SK-N-SH treated with all-trans-retinoic acid at 6 μM for 48 hours (cell line): ENCODE measurements around the gene INTS1.

Experiments
- ATAC-seq: fragments of 200-7000 bp; cut with Tn5 transposase; 3 replicates; pipeline ENCODE4 v1.9.1; 2020; ENCODE audit warnings: mild to moderate bottlenecking, moderate library complexity
- ARNTL ChIP-seq: fragments of 450-650 bp; formaldehyde crosslinking; IDR thresholded peaks from 2 replicates; pipeline ENCODE4 v1.5.0; 2020; ENCODE audit warnings: low read depth, mild to moderate bottlenecking, moderate library complexity, borderline replicate concordance
- BACH2 ChIP-seq: fragments of 250-450 bp; sonication (Bioruptor Pico); IDR thresholded peaks from 2 replicates; pipeline ENCODE4 v1.9.0; 2021; ENCODE audit warnings: mild to moderate bottlenecking, borderline replicate concordance
- CREB5 ChIP-seq: fragments of 250-450 bp; sonication (Bioruptor Pico); IDR thresholded peaks from 2 replicates; pipeline ENCODE4 v1.5.1; 2020; ENCODE audit warnings: low read depth, mild to moderate bottlenecking, moderate library complexity
- CSDC2 ChIP-seq: fragments of 250-450 bp; sonication (Bioruptor Pico); IDR thresholded peaks from 2 replicates; pipeline ENCODE4 v1.5.0; 2020; ENCODE audit warnings: mild to moderate bottlenecking, moderate library complexity
- ESRRG ChIP-seq: fragments of 250-450 bp; sonication (Bioruptor Pico); IDR thresholded peaks from 2 replicates; pipeline ENCODE4 v1.6.1; 2021; ENCODE audit warnings: mild to moderate bottlenecking
- GLIS3 ChIP-seq: fragments of 250-450 bp; sonication (Bioruptor Pico); IDR thresholded peaks from 2 replicates; pipeline ENCODE4 v1.5.0; 2020; ENCODE audit warnings: mild to moderate bottlenecking, moderate library complexity
- ISL1 ChIP-seq: fragments of 250-450 bp; sonication (Bioruptor Pico); IDR thresholded peaks from 2 replicates; pipeline ENCODE4 v2.1.2; 2022; ENCODE audit warnings: mild to moderate bottlenecking, moderate library complexity
- OSR1 ChIP-seq: fragments of 250-450 bp; sonication (Bioruptor Pico); IDR thresholded peaks from 2 replicates; pipeline ENCODE4 v1.8.0; 2022; ENCODE audit warnings: moderate library complexity, mild to moderate bottlenecking, inconsistent platforms
- POU6F1 ChIP-seq: fragments of 250-450 bp; sonication (Bioruptor Pico); IDR thresholded peaks from 2 replicates; pipeline ENCODE4 v1.8.0; 2021; ENCODE audit warnings: low read depth, mild to moderate bottlenecking, moderate library complexity, borderline replicate concordance
- PPARA ChIP-seq: fragments of 250-450 bp; sonication (Bioruptor Pico); IDR thresholded peaks from 2 replicates; pipeline ENCODE4 v1.5.0; 2020; ENCODE audit warnings: mild to moderate bottlenecking, borderline replicate concordance
- RARB ChIP-seq: fragments of 250-450 bp; sonication (Bioruptor Pico); IDR thresholded peaks from 2 replicates; pipeline ENCODE4 v1.8.0; 2021; ENCODE audit warnings: mild to moderate bottlenecking, moderate library complexity
- SNAI2 ChIP-seq: fragments of 250-450 bp; sonication (Bioruptor Pico); IDR thresholded peaks from 2 replicates; pipeline ENCODE4 v1.5.0; 2020; ENCODE audit warnings: mild to moderate bottlenecking, moderate library complexity
- TCF4 ChIP-seq: fragments of 250-450 bp; sonication (Bioruptor Pico); IDR thresholded peaks from 2 replicates; pipeline ENCODE4 v1.8.0; 2021; ENCODE audit warnings: mild to moderate bottlenecking, moderate library complexity, borderline replicate concordance
- TSHZ2 ChIP-seq: fragments of 250-450 bp; sonication (Bioruptor Pico); IDR thresholded peaks from 2 replicates; pipeline ENCODE4 v1.5.0; 2020; ENCODE audit warnings: mild to moderate bottlenecking, moderate library complexity
- ZC3H10 ChIP-seq: fragments of 250-450 bp; sonication (Bioruptor Pico); IDR thresholded peaks from 2 replicates; pipeline ENCODE4 v1.5.1; 2021; ENCODE audit warnings: mild to moderate bottlenecking, moderate library complexity
- ZFP3 ChIP-seq: fragments of 250-450 bp; sonication (Bioruptor Pico); IDR thresholded peaks from 2 replicates; pipeline ENCODE4 v1.5.0; 2020; ENCODE audit warnings: mild to moderate bottlenecking, moderate library complexity
- ZFP30 ChIP-seq: fragments of 450-650 bp; formaldehyde crosslinking; IDR thresholded peaks from 2 replicates; pipeline ENCODE4 v1.5.0; 2022; ENCODE audit warnings: mild to moderate bottlenecking, moderate library complexity
- ZNF565 ChIP-seq: fragments of 450-650 bp; formaldehyde crosslinking; conservative IDR thresholded peaks from 2 replicates; pipeline ENCODE4 v1.5.0; 2020; ENCODE audit warnings: low read depth, mild to moderate bottlenecking, moderate library complexity
- ZNF70 ChIP-seq: fragments of 450-650 bp; formaldehyde crosslinking; IDR thresholded peaks from 2 replicates; pipeline ENCODE4 v1.5.0; 2020; ENCODE audit warnings: mild to moderate bottlenecking, moderate library complexity
- ZNF8 ChIP-seq: fragments of 450-650 bp; formaldehyde crosslinking; IDR thresholded peaks from 2 replicates; pipeline ENCODE4 v1.5.0; 2020; ENCODE audit warnings: mild to moderate bottlenecking, moderate library complexity

Gene INTS1

GRCh38 chr7:1533255-1533546 is 29.0 kb upstream of the INTS1 start:
- ATAC-seq, result no peak
- TF ChIP-seq ESRRG (CRISPR knock-in tag) (no peak), ZNF70 (CRISPR knock-in tag) (no peak), ZNF8 (CRISPR knock-in tag) (no peak), TSHZ2 (CRISPR knock-in tag) (no peak), SNAI2 (CRISPR knock-in tag) (no peak), ARNTL (CRISPR knock-in tag) (no peak), POU6F1 (CRISPR knock-in tag) (no peak), ZC3H10 (CRISPR knock-in tag) (no peak), PPARA (CRISPR knock-in tag) (no peak), CSDC2 (CRISPR knock-in tag) (no peak), CREB5 (CRISPR knock-in tag) (no peak), TCF4 (CRISPR knock-in tag) (no peak)
- TF ChIP-seq, all 23 proteins: peak for 0

- ATAC-seq, result peak; percentile 57
- no peak for TF ChIP-seq BACH2
- TF ChIP-seq POU6F1 (CRISPR knock-in tag), result peak; percentile 59; the same call in 1 of the 2 replicates
- TF ChIP-seq CSDC2 (CRISPR knock-in tag), result no peak
- no peak for TF ChIP-seq TSHZ2 (CRISPR knock-in tag)
Observed at GRCh38 chr7:1532456-1533254, 28.5 kb upstream of the INTS1 start.

- ATAC-seq, result no peak
- no peak for TF ChIP-seq ZFP3 (CRISPR knock-in tag)
- no peak for TF ChIP-seq ZFP30
- TF ChIP-seq ZNF70 (CRISPR knock-in tag), result no peak
- TF ChIP-seq ESRRG (CRISPR knock-in tag), result no peak
- TF ChIP-seq TSHZ2 (CRISPR knock-in tag), result no peak
- TF ChIP-seq CSDC2 (CRISPR knock-in tag), result no peak
- TF ChIP-seq OSR1 (CRISPR knock-in tag), result no peak
- TF ChIP-seq ZNF565 (CRISPR knock-in tag), result no peak
- no peak for TF ChIP-seq ISL1 (CRISPR knock-in tag)
- TF ChIP-seq RARB (CRISPR knock-in tag), result no peak
- no peak for TF ChIP-seq GLIS3 (CRISPR knock-in tag)
- TF ChIP-seq POU6F1 (CRISPR knock-in tag), result no peak
- no peak for TF ChIP-seq PPARA (CRISPR knock-in tag)
- no peak for TF ChIP-seq ZC3H10 (CRISPR knock-in tag)
- no peak for TF ChIP-seq BACH2
Observed at GRCh38 chr7:1531979-1532455, 27.8 kb upstream of the INTS1 start.
